ENCODE results near the gene AXIN2. TPM values are rescaled to one million over a fixed set of nuclear protein-coding genes. Genes with fewer than 3 reads are reported as not detected.
"Not testable (repeated sequence)": the region's sequence is repeated elsewhere in the genome, so short reads cannot be mapped to it uniquely, and the experiment has no call there.

Gene AXIN2
- polyA plus RNA-seq, 3 donors: 20.3 to 21.3 (median 20.4) TPM

- DNase-seq (ENCODE audit: low read depth in 3 of 3, low spot score in 2 of 3): no peak
These were observed 22.5 kb downstream of the AXIN2 start for GRCh38 chr17:65538675-65539529.

GRCh38 chr17:65537845-65538674, 23.4 kb downstream of the AXIN2 start:
- no peak for DNase-seq (ENCODE audit: low read depth in 3 of 3, low spot score in 2 of 3)

DNA sequence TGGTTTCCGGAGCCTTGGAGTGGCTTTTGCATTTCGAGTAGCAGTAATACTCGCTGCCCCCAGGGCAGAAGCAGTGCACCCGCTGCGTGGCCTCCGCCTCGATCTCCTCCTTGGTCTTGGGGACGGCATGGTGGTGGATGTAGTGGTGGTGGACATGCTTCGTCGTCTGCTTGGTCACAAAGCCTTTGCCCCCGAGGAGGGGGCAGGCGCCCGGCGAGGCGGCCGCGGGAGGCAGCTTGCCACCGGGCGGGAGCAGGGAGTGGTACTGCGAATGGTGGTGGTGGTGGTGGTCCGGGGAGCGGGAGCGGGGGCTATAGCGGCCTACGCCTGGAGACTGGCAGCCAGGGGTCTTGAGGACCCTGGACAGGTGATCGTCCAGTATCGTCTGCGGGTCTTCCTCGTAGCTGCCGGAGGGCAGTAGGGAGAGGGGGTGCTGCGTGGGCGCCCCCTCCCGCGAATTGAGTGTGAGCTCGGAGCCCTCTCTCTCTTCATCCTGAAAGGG, 24.1 kb downstream of the AXIN2 start:
- DNase-seq (ENCODE audit: low read depth in 3 of 3, low spot score in 2 of 3): no peak

DNA sequence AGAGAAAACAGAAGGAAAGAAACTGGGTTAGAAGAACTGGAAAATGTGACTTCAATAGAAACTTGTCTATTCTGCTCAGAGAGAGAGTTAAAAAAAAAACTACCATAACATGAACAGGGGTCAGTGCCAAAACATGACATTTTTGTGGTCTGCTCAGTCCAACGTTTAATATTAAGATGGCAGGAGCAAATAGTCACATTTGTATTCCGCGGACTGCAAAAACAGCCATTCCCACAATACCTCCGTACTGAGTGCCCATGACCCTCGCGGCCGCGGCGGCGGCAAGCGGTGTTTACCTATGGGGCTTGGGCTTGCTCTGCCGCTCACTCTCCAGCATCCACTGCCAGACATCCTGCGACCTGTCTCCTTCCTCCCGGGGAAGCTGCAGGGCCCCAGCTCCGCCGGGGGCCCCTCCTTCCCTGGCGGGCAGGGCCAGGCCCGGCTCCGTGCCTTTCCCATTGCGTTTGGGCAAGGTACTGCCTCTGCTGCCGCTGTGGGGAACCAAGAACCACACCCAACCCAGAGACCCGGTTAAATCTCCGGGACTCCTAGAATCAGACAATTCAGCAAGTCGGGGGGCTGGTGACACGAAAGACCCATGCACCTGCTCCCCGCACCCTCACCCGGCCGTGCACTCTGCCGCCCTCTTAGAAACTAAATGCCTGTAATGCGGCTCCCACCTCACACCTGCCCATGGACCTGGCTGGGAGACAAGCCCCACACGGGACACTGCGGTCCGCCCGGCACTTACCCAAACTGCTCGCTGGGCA, 24.7 kb downstream of the AXIN2 start:
- DNase-seq (ENCODE audit: low read depth in 3 of 3, low spot score in 2 of 3): no peak

DNA sequence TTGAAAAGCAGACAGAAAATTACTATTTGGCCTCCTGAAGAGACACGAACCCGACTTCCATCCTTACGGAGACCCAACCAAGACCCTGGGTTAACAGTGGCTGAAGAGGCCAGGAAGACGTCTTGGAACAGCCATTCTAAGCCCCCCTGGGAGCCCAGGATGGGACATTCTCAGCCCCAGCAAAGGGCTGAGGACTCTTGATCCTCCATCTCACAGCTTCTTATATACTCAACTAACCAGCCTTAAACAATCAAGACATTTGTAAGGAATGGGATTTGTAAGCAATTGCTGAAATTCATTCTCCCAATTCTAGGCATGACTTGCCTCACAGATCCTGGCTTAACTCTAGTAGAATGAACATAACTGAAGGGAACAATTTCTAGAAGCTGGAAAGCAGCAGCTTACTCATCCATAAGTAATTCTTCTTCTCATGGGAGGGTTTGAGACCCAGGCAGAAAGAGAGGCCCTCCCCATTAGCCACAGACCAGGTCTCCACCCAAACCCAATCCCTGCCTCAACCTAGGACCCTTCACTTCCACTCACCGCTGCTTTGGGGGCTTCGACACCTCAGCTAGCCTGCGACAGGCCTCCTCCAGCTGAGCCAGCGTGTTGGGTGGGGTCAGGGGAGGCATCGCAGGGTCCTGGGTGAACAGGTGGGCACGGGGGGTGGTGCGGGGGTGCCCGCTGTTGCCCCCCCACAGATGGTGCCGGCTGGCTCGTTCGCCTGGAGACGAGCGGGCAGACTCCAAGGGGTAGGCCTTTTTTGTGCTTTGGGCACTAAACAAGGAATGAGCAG, 25.5 kb downstream of the AXIN2 start:
- DNase-seq (ENCODE audit: low read depth in 3 of 3, low spot score in 2 of 3): no peak

GRCh38 chr17:65533852-65534457, 27.5 kb downstream of the AXIN2 start:
- DNase-seq (ENCODE audit: low read depth in 3 of 3, low spot score in 2 of 3): no peak

GRCh38 chr17:65533056-65533745, 28.2 kb downstream of the AXIN2 start:
- no peak for DNase-seq (ENCODE audit: low read depth in 3 of 3, low spot score in 2 of 3)

- no peak for DNase-seq (ENCODE audit: low read depth in 3 of 3, low spot score in 2 of 3)
These were observed 29.2 kb downstream of the AXIN2 start for GRCh38 chr17:65532101-65532890.

DNA sequence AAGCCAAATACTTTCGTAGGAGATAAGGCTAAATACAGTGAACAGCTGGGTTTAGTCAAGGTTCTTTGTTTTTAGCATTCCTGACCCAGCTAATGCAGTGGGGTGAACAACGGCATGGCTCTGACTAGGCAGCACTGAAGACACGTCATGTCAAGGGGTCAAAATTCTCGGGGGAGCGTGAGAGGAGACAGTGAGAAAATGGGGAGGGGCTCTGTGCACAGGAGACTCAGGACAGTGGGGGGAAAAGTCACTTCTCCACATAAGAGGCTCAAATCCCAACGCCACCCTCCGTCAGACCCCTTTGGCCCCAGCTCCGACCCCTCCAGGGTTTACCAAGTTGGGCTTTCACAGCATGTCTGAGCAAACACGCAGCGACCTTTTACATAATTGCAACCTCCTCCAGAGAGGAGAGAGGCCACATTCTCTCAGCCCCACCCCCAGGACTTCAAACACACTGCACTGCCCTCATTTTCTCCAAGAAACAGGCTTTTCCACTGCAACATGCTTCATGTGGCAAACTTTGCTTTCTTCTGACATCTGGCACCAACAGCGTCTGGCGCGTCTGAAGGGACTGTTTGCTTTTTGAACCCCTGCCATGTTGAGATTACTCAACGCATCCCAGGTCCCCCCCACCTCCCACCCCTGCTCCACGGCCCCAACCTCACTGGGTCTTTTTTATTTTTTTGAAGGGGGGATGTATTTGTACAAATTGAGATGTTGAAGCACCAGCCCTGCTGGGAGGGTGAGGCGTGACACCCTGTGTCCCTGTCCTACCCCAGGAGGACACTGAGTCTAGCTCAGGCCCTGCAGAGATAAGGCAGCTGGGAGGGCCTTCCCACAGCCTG, 30.0 kb downstream of the AXIN2 start:
- peak; percentile 79 to 80 (median 80) for DNase-seq (ENCODE audit: low read depth in 3 of 3, low spot score in 2 of 3)

- no peak for DNase-seq (ENCODE audit: low read depth in 3 of 3, low spot score in 2 of 3)
These were observed 30.8 kb downstream of the AXIN2 start for GRCh38 chr17:65530523-65531255.

- DNase-seq (ENCODE audit: low read depth in 3 of 3, low spot score in 2 of 3): no peak
These were observed 31.5 kb downstream of the AXIN2 start for GRCh38 chr17:65529761-65530522.

- no peak for DNase-seq (ENCODE audit: low read depth in 3 of 3, low spot score in 2 of 3)
These were observed 32.3 kb downstream of the AXIN2 start for GRCh38 chr17:65529040-65529633.

DNA sequence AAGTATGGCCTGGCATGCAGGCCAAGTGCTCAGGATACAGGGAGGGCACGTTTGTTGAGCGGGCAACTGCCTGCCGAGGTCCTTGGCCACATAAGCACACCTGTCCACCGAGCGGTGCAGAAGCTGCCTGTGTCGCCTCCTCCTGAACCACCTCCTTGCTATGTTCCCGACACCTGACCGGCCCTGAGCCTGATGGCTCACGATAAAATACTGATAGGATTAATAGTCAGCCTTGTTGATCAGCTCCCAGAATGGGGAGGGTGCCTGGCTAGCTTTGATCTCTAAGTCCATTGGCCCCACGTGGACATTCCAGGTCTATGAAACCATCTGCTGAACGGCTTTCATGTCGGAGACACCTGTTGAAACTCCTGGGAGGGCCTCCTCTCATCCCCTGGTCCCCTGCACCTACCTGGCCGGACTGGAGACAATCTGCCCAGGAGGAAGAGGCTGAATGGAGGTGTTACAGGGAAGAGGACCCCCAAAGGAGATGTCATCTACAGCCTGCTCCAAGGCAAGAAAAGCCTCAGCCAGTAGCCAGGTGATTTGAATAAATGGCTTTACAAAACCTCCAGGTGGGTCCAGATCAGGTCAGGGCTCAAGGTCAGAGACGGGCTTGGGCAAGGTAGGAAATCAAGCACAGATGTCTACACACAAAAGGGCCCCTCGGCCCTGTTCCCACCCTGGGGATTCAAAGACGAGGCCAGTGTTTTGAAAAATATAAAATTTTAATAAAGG, 33.4 kb downstream of the AXIN2 start:
- no peak for DNase-seq (ENCODE audit: low read depth in 3 of 3, low spot score in 2 of 3)

DNA sequence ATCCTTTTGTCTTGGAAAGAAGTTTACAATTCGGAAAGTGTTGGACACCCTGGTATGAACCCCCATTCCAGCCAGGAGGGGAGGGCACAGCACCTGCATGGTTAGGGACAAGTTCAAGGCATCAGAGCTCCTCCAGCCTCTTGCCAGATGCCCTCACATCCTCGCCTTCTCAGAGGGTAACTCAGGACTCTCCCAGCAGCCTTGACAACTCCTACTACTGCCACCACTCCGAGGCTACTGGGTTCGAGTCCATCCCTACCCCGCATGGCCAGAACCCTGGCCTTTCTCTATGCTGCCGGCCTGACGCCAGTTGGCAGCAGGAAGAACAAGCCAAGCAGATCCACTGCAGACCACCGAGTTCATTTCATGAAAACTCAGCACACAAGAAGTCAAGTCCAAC, 34.1 kb downstream of the AXIN2 start:
- DNase-seq (ENCODE audit: low read depth in 3 of 3, low spot score in 2 of 3): no peak

GRCh38 chr17:65526854-65527253, 34.6 kb downstream of the AXIN2 start:
- not testable (repeated sequence) for DNase-seq (ENCODE audit: low read depth in 3 of 3, low spot score in 2 of 3)

Measured in right renal cortex interstitium (tissue), 3 donors.